Stimulated activated CD8-positive, alpha-beta memory T cell treated with anti-CD3 and anti-CD28 coated beads, Interleukin-4, amount 100 ng/mL, for 4 hours (primary cell): ENCODE data around the gene CHRM5.

ENCODE experiments used
- DNase-seq, 2 donors: peaks; one replicate each; pipeline ENCODE4 v3.0.0-alpha.2; 2020; ENCODE audit warnings: low read depth in 2 of 2, low spot score in 1 of 2

The CHRM5 gene, protein sequence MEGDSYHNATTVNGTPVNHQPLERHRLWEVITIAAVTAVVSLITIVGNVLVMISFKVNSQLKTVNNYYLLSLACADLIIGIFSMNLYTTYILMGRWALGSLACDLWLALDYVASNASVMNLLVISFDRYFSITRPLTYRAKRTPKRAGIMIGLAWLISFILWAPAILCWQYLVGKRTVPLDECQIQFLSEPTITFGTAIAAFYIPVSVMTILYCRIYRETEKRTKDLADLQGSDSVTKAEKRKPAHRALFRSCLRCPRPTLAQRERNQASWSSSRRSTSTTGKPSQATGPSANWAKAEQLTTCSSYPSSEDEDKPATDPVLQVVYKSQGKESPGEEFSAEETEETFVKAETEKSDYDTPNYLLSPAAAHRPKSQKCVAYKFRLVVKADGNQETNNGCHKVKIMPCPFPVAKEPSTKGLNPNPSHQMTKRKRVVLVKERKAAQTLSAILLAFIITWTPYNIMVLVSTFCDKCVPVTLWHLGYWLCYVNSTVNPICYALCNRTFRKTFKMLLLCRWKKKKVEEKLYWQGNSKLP

DNA sequence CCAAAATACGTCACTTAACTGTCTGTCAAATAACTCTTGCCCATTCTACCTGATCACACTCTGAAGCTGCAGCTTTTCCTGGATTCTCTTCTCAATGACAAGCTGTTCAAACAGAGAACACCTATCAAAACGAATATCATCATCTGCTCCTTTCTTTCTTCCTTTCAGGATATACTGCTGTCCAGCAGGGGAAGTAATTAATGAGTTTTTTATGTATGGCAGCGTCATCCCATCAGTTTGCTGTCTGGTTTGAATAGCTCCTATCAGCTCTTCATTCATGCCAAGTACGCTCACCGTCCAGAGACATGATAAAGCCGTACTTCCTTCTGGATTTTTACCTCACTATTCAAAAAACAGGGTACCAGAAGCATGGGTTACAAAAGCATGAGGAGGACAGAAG, at the start of gene CHRM5:
CHRM5 (plus strand) TSS at position 274 of the 400 bp plus-strand sequence. CDS start 94,221 bp downstream, outside the sequence.
- DNase-seq = no peak

GRCh38 chr15:33923446-33923845, 44.9 kb upstream of the CHRM5 start:
- DNase-seq = no peak

DNA sequence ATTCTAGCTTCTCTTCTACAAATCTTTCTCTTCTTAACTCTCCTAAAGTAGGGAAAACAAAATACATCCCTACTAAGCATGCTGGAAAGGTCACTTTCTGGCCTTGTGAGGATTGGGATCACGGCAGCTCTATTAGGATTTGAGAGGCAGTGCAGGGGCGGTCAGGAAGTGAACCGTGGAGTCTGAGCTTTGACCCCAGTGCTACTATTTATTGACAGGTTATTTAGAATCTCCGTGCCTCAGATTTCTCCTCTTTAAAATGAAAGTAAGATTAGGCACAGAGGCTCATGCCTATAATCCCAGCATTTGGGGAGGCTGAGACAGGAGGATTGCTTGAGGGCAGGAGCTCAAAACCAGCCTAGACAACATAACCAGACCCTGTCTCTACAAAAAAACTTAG, 42.0 kb upstream of the CHRM5 start:
- no peak for DNase-seq

DNA sequence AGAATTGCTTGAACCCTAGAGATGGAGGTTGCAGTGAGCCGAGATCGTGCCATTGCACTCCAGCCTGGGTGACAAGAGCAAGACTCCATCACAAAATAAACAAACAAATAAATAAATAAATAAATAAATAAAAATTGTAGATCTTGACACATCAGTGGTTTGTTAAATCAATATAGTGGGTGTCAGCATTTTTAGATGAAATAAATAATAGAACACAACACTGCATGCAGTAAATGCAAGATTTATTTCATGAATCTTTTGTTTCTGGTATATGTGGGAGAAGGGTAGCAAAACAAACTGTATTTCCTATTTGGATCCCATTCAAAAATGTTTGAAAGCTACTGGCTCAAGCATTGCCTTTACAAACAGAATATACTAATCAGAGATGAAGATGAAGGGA, 35.6 kb upstream of the CHRM5 start:
- DNase-seq = no peak

DNA sequence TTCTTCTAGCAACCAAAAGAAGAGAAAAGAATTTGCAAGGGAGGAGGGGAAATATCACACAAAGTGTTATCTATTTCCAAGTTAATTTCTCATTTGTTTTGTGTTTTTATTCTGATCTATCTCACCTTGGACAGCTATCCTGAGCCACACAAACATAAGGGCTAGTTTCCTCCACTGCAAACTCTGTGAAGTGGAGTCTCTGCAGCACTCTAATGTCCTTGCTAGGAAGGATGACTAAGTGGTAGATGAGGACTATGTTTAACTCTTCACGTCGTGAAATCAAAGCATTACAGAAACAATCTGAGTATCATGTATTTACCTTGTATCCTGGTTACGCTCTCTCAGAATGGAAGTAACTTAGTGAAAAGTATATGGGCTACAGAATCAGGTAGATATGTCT, 33.9 kb upstream of the CHRM5 start:
- DNase-seq = no peak

GRCh38 chr15:33934921-33935320, 33.4 kb upstream of the CHRM5 start:
- DNase-seq = no peak

DNA sequence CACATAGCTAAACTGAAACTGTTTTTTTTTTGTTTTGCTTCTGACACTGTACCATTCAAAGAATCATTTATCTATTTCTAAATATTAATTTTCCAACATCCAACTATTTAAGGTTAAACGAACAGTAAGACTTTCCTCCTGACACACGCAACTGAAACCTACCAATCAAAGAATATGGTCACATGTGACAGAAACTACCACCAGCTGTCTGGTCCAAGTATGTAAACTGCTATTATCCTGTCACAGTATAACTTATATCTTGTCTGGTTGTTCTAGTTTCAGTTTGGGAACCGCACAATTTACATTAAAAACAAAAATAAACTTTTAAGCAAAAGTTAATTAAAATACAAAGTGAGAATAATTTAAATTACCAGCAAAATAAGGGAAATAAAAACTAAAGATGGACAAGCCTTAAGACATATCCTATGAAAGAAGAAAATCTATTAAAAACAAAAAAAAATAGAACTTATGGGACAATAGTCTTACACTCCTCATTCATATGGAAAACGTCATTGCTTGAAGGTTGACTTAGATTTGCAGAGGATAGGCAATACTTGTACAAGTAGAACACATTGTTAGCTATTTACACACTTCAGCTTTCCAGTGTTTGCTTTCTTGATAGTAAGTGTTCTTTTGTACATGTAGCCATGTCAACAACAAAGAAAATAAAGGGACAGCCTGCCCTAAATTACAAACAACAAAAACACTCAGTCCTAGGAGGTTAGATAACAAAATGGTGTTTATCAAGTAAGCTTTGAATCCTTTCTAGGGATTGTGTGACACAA, 26.8 kb upstream of the CHRM5 start:
- DNase-seq = no peak

GRCh38 chr15:33946152-33946551, 22.1 kb upstream of the CHRM5 start:
- DNase-seq = no peak

DNA sequence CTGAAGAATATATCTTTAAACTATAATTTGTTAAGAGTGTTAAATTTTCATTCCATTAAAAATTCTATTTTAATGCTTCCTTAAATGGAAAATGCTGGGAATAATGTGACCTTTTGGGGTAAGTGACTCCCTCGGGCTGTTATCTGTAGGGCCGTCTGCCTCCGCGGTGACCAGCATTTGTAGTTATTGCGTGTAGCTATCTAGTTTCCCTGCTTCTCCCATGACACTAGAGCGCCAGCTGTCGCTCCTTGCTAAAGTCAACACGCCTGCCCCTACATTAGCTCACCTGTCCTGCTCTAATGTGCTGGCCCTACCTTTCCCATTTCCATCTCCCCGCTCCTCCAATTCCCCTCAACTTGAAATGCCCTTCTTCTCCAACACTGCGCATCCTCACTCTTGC, 12.4 kb upstream of the CHRM5 start:
- DNase-seq = no peak

DNA sequence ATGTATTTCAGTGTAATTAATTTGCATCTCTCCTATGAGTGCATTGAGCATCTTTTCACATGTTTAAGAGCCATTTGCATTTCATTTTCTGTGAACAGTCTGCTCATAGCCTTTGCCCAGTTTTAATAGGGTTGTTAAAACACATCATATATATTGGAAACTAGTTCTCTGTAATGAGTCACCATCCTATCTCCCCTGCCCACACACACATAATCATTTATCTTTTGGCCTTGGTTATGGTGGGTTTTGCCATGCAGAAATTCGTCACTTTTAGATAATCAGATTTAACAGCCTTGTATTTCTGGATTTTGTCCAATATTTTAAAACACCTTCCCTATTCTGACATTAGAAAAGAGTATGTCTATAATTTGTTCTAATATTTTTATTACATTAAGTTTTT, 11.9 kb upstream of the CHRM5 start:
- DNase-seq = no peak

GRCh38 chr15:33959844-33960548, 8.3 kb upstream of the CHRM5 start:
- no peak for DNase-seq

DNA sequence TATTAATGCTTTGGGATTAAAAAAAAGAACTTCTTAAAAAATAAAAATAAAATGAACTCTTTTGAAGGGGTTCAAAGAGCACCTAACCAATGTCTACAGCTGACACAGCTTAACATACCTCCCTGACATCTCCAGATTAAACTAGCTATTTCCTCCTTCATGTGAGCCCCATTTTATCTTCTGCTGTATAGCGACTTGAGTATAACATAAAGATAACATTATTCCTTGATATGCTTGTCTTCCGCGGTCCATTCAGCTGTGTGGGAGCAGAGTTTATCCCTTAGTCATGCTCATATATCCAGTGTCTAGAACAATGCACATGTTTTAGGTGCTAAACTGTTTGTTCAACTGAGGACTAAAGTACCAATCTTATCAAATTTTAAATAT, 7.8 kb upstream of the CHRM5 start:
- DNase-seq = no peak

GRCh38 chr15:33963831-33964664, 4.2 kb upstream of the CHRM5 start:
- no peak for DNase-seq

- no peak for DNase-seq
Observed at GRCh38 chr15:33964665-33965040, 3.6 kb upstream of the CHRM5 start.

- DNase-seq = no peak
Observed at GRCh38 chr15:33968821-33969220, 524 bp downstream of the CHRM5 start.

DNA sequence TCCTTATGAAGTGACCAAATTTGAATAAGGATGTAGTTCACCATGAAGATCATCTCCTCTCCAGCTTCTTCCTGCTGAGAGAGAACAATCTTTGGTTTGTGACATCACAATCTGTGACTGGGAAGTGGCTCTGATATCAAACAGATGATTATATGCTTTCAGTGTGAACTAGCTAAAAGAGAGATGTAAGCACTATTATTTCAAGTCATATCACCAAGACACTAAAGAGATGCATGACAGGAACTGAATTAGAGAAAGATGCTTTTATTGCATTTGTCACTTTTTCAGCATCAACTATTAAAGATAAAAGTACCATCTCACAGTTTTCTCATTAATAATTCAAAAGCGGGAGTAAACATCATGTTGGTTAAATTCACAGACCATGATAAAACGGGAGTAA, 3.5 kb downstream of the CHRM5 start:
- DNase-seq = no peak

- no peak for DNase-seq
Observed at GRCh38 chr15:33975022-33975565, 6.8 kb downstream of the CHRM5 start.

DNA sequence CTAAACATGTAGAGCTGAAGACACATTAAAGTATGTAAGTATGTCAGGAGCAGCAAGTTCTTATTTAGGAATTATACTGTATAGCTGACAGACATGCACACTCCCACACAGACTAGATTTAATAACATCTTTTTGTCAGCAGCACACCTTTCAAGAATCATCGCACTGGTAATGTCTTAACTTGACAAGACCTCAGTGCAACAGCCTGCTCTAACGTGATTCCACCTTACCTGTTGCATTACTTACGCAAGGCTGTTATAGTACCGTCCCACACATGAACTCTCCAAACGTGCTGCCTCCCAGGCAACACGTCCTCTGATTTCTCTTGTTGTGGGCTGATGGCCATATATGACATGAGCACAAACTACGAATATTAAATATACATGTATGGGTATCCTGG, 11.9 kb downstream of the CHRM5 start:
- no peak for DNase-seq

DNA sequence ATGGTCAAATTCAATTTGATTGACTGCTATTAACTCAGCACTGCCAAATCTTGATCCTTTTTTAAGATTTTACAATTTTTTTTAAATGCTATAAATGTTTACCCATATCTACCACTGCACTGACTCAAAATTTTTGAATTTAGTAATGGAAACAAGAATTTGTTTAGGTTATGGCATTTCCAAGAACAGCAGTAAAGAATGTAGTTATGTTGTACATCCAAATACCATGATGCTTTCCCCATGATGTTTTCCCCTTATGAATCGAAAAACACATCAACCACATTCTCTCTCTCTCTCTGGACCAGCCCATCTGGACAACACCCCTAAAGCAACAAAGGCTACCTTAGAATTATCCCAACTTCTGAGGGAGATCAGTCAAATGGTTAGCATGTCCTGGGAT, 14.2 kb downstream of the CHRM5 start:
- no peak for DNase-seq

GRCh38 chr15:33985287-33985686, 17.0 kb downstream of the CHRM5 start:
- no peak for DNase-seq

DNA sequence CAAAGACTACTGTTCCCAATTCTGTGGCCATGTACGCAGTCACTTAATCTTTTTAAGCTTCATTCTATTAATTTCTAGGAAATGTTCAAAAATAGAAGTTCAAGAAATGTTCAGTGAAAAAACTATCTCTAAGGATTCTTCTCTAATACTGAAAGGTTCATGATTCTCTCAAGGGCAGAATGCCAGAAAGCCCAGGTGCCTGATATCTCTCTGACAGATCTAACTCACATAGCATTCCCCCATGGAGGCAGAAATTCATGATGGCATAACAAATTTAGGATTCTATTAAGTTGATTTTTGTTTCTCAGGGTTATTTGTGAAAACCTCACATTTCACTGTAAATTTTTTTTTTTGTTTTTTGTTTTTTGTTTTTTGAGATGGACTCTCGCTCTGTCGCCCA, 17.5 kb downstream of the CHRM5 start:
- no peak for DNase-seq
